ENCODE measurements around the gene TIGD2. TPM values are rescaled to one million over a fixed set of nuclear protein-coding genes. Genes with fewer than 3 reads are reported as not detected.
A peak's percentile ranks its signal among the peaks of the same experiment; 100 is the strongest.
"Not testable (repeated sequence)": the region's sequence is repeated elsewhere in the genome, so short reads cannot be mapped to it uniquely, and the experiment has no call there.

Gene TIGD2
- total RNA-seq, 1 experiment from 2014 or later = 5.0 TPM

- DNase-seq (ENCODE audit: low read depth) = no peak
Measured at GRCh38 chr4:89119836-89120235, 8.5 kb downstream of the TIGD2 start.

GRCh38 chr4:89121387-89122068 is 10.2 kb downstream of the TIGD2 start:
- no peak for DNase-seq (ENCODE audit: low read depth)

- DNase-seq (ENCODE audit: low read depth) = no peak
Measured at GRCh38 chr4:89123451-89123851, 12.1 kb downstream of the TIGD2 start.

- DNase-seq (ENCODE audit: low read depth) = no peak
Measured at GRCh38 chr4:89125901-89126782, 14.8 kb downstream of the TIGD2 start.

- no peak for DNase-seq (ENCODE audit: low read depth)
Measured at GRCh38 chr4:89129080-89129640, 17.8 kb downstream of the TIGD2 start.

GRCh38 chr4:89134775-89135319 is 23.5 kb downstream of the TIGD2 start:
- peak; percentile 9 for DNase-seq (ENCODE audit: low read depth)

GRCh38 chr4:89136525-89136924 is 25.2 kb downstream of the TIGD2 start:
- DNase-seq (ENCODE audit: low read depth) = peak; percentile 9

GRCh38 chr4:89137231-89137630 is 25.9 kb downstream of the TIGD2 start:
- DNase-seq (ENCODE audit: low read depth) = no peak

GRCh38 chr4:89137695-89138094 is 26.4 kb downstream of the TIGD2 start:
- DNase-seq (ENCODE audit: low read depth) = no peak

GRCh38 chr4:89140168-89140759 is 28.9 kb downstream of the TIGD2 start:
- no peak for DNase-seq (ENCODE audit: low read depth)

GRCh38 chr4:89142691-89143669 is 31.6 kb downstream of the TIGD2 start:
- no peak for DNase-seq (ENCODE audit: low read depth)

GRCh38 chr4:89144652-89145051 is 33.3 kb downstream of the TIGD2 start:
- DNase-seq (ENCODE audit: low read depth) = not testable (repeated sequence)

GRCh38 chr4:89146196-89146595 is 34.9 kb downstream of the TIGD2 start:
- DNase-seq (ENCODE audit: low read depth) = no peak

- DNase-seq (ENCODE audit: low read depth) = peak; percentile 25
Measured at GRCh38 chr4:89152972-89153371, 41.6 kb downstream of the TIGD2 start.

- DNase-seq (ENCODE audit: low read depth) = no peak
Measured at GRCh38 chr4:89156174-89156914, 45.0 kb downstream of the TIGD2 start.

GRCh38 chr4:89157488-89158024 is 46.2 kb downstream of the TIGD2 start:
- no peak for DNase-seq (ENCODE audit: low read depth)

- no peak for DNase-seq (ENCODE audit: low read depth)
Measured at GRCh38 chr4:89158884-89159503, 47.7 kb downstream of the TIGD2 start.

- DNase-seq (ENCODE audit: low read depth) = no peak
Measured at GRCh38 chr4:89160806-89161205, 49.5 kb downstream of the TIGD2 start.

- DNase-seq (ENCODE audit: low read depth) = no peak
Measured at GRCh38 chr4:89161841-89162240, 50.5 kb downstream of the TIGD2 start.
